Measurements from ENCODE around the gene FUCA2. TPM values are rescaled to one million over a fixed set of nuclear protein-coding genes. Genes with fewer than 3 reads are reported as not detected.

Gene FUCA2
- total and polyA plus RNA-seq, 2 of the 8 experiments (the other 6 are each of a cell fraction or from before 2014, with no cell fraction given) = 24.2 to 47.2 TPM

- H3K79me1 ChIP-seq (ENCODE audit: low read depth, low read length) = no peaks in the 10 kb centered on the region
- no peaks in the 10 kb centered on the region for H3K79me2 ChIP-seq (ENCODE audit: control insufficient read depth in 1 of 2, insufficient read depth in 2 of 2, low read length in 2 of 2)
- no peak overlapping the region for H3K4me3 ChIP-seq (ENCODE audit: extremely low read depth in 1 of 4, insufficient read depth in 2 of 4, low read depth in 3 of 4, low read length in 4 of 4)
- no peak overlapping the region for H4K91ac ChIP-seq (replicated peaks; ENCODE audit: insufficient read length, low read length)
- DNase-seq (ENCODE audit: low read depth in 1 of 2, low spot score in 2 of 2) = no peak
- no peak overlapping the region for H2BK12ac ChIP-seq (ENCODE audit: low read depth, low read length)
- no peak overlapping the region for H2AFZ ChIP-seq (ENCODE audit: low read length)
- POLR2A ChIA-PET (ENCODE audit: partially characterized antibody) = no interaction called here
- H3K9me3 ChIP-seq (ENCODE audit: insufficient read depth in 2 of 2, low read depth in 1 of 2, low read length in 1 of 2) = no peaks in the 10 kb centered on the region
- H3K4ac ChIP-seq (replicated peaks; ENCODE audit: insufficient read length, low read depth, low read length) = no peak overlapping the region
- no peak overlapping the region for H3K14ac ChIP-seq (ENCODE audit: insufficient read length)
- no peak overlapping the region for H2BK20ac ChIP-seq (ENCODE audit: low read length)
- H3K27me3 ChIP-seq (replicated peaks in 1 of 4; ENCODE audit: control insufficient read depth in 3 of 4, extremely low read depth in 1 of 4, insufficient read depth in 3 of 4, low read length in 3 of 4) = no peaks in the 10 kb centered on the region
- H4K20me1 ChIP-seq (replicated peaks in 1 of 2; ENCODE audit: control insufficient read depth in 1 of 2, insufficient read depth in 2 of 2, low read length in 2 of 2) = no peaks in the 10 kb centered on the region
- H3K4me2 ChIP-seq (ENCODE audit: insufficient read depth in 1 of 2, low read depth in 2 of 2, low read length in 2 of 2) = no peak overlapping the region
- no peak overlapping the region for H3K56ac ChIP-seq (replicated peaks; ENCODE audit: insufficient read length, low read depth, low read length)
- H2BK120ac ChIP-seq (replicated peaks; ENCODE audit: low read depth, low read length) = no peak overlapping the region
- H3K27ac ChIP-seq (ENCODE audit: low read depth, low read length) = no peak overlapping the region
- no peak overlapping the region for H2BK5ac ChIP-seq (ENCODE audit: low read depth, low read length)
- TF ChIP-seq RNF2 (IDR thresholded peaks at IDR 0.05; ENCODE audit: borderline replicate concordance, low read depth, low read length, missing control alignments, poor library complexity, severe bottlenecking) (no peak), SUZ12 (IDR thresholded peaks at IDR 0.05; ENCODE audit: low read length) (no peak), GABPA (IDR thresholded peaks at IDR 0.05; ENCODE audit: borderline replicate concordance, insufficient read depth, low read length) (no peak), JUND (IDR thresholded peaks at IDR 0.05; ENCODE audit: low read length) (no peak), CBX5 (IDR thresholded peaks at IDR 0.05; ENCODE audit: low read depth, low read length) (no peak), MAFK (IDR thresholded peaks at IDR 0.05; ENCODE audit: low read depth, low read length) (no peak), SRF (IDR thresholded peaks at IDR 0.05; ENCODE audit: low read depth, low read length) (no peak), BACH1 (IDR thresholded peaks at IDR 0.05; ENCODE audit: low read length) (no peak), GTF2F1 (IDR thresholded peaks at IDR 0.05; ENCODE audit: borderline replicate concordance, low read depth, low read length) (no peak), RFX5 (IDR thresholded peaks at IDR 0.05; ENCODE audit: borderline replicate concordance, low read depth, low read length) (no peak), TBP (IDR thresholded peaks at IDR 0.05; ENCODE audit: low read depth, low read length) (no peak), KDM1A (IDR thresholded peaks at IDR 0.05; ENCODE audit: borderline replicate concordance, low read length) (no peak), TEAD4 (IDR thresholded peaks at IDR 0.05; ENCODE audit: low read depth, low read length) (no peak)
- 92% methylated on average over 3 of the region's 3 CpGs; no CpG with 5 or more reads in 1 of the 2 experiments for WGBS, 2 experiments (ENCODE audit: extremely low coverage in 1 of 2, insufficient coverage in 1 of 2, insufficient read length in 1 of 2, insufficient replicate concordance in 2 of 2, low coverage in 1 of 2, low lambda C conversion rate in 2 of 2, missing lambda C conversion rate in 1 of 2)
- H2AK5ac ChIP-seq (ENCODE audit: low read depth, low read length) = no peak overlapping the region
- no peaks in the 10 kb centered on the region for H3K23me2 ChIP-seq (ENCODE audit: low read depth, low read length)
- H2BK15ac ChIP-seq (ENCODE audit: low read length) = no peak overlapping the region
- no peak overlapping the region for H4K5ac ChIP-seq (ENCODE audit: insufficient read length, low read depth, low read length)
- CTCF ChIA-PET (ENCODE audit: partially characterized antibody) = no interaction called here
- H3K36me3 ChIP-seq (ENCODE audit: control insufficient read depth in 2 of 4, insufficient read depth in 4 of 4, low read length in 3 of 4) = no peaks in the 10 kb centered on the region; a peak in 1 of 8 replicates
- H3K18ac ChIP-seq (ENCODE audit: extremely low read depth, low read length) = no peak overlapping the region
- no peak for FAIRE-seq
- no peaks in the 10 kb centered on the region for H3K4me1 ChIP-seq (replicated peaks in 1 of 4; ENCODE audit: control insufficient read depth in 3 of 4, insufficient read depth in 4 of 4, low read length in 3 of 4)
- H3K23ac ChIP-seq (ENCODE audit: insufficient read length) = no peak overlapping the region
- H3K9ac ChIP-seq (replicated peaks in 1 of 4; ENCODE audit: extremely low read depth in 1 of 4, low read depth in 3 of 4, low read length in 3 of 4) = no peak overlapping the region
- H4K8ac ChIP-seq (ENCODE audit: extremely low read depth, insufficient read depth, low read length) = no peak overlapping the region
These were observed 32.9 kb downstream of the FUCA2 start for GRCh38 chr6:143478479-143479062.

Data from H1 (cell line).